Effector memory CD4-positive, alpha-beta T cell (primary cell): ENCODE data around the gene PLXNA1.

Experiments used
- DNase-seq, 3 donors: peaks; one replicate each; pipeline ENCODE4 v3.0.0-alpha.2; 2020
- H3K27ac ChIP-seq: 2 replicates; pipeline ENCODE4 v1.7.0; 2013; ENCODE audit warnings: mild to moderate bottlenecking, low read length, moderate library complexity; ENCODE audit not compliant: insufficient read depth, poor library complexity, severe bottlenecking
- H3K27me3 ChIP-seq: replicated peaks from 2 replicates; pipeline ENCODE4 v1.7.0; 2013; ENCODE audit warnings: mild to moderate bottlenecking, low read length; ENCODE audit not compliant: insufficient read depth, control insufficient read depth, poor library complexity, severe bottlenecking
- H3K36me3 ChIP-seq: 2 replicates; pipeline ENCODE4 v1.7.0; 2013; ENCODE audit warnings: mild to moderate bottlenecking, low read length, moderate library complexity; ENCODE audit not compliant: control insufficient read depth, insufficient read depth
- H3K4me1 ChIP-seq: 2 replicates; pipeline ENCODE4 v1.7.0; 2013; ENCODE audit warnings: low read length, mild to moderate bottlenecking; ENCODE audit not compliant: control insufficient read depth, insufficient read depth, poor library complexity, severe bottlenecking
- H3K4me3 ChIP-seq: 2 replicates; pipeline ENCODE4 v1.7.0; 2013; ENCODE audit warnings: low read length, low read depth, mild to moderate bottlenecking; ENCODE audit not compliant: insufficient read depth, poor library complexity, severe bottlenecking
- H3K9me3 ChIP-seq: 2 replicates; pipeline ENCODE4 v1.7.0; 2013; ENCODE audit warnings: mild to moderate bottlenecking, low read length, moderate library complexity; ENCODE audit not compliant: control insufficient read depth

The PLXNA1 gene

DNA sequence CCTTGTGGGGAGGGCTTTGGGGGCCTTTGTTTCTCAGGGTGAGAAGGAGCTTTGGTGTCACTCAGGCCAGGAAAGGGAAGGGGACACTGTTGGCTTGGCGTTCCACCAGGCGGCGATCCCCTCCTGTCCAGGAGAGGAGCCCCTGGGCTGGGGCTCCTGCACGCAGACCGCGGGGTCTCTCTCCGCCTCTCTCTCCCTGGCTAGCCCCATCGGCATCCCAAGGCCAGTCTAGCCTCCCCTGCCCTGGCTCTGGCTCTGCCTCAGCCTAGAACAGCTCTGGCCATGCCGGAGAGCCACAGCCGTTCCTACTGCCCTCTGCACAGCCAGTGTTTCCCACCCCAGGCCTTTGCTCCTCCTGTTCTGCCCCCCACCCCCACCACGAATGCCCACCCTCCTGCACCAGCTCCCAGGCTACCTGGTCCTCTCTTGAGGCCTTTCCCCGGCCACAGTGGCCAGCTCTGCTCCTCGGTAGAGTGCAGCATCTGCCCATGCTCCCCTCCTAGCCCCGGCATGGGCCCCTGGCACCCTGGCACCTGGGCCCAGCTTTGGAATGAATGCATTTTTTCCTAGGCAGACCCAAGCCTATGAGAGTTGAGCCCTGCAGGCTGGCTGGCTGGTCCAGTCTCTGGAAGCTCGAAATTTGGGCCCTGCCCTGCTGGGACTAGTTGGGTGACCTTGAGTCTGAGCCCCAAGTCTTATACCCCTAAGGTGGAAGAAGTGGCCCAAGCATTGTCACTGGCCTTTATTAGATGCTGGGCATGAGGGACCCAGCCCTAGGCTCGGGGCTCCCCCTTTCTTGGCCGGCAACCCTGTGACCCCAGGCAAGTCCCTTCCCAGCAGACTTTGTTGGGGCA, 2.4 kb downstream of the PLXNA1 start:
- DNase-seq = no peak
- Histone ChIP-seq H3K27me3 (no peaks in the 10 kb centered on the region), H3K9me3 (no peaks in the 10 kb centered on the region), H3K4me3 (no peak overlapping the region), H3K27ac (no peak overlapping the region), H3K36me3 (peaks cover 7% of the 10 kb centered on the region), H3K4me1 (peaks cover 18% of the 10 kb centered on the region)

DNA sequence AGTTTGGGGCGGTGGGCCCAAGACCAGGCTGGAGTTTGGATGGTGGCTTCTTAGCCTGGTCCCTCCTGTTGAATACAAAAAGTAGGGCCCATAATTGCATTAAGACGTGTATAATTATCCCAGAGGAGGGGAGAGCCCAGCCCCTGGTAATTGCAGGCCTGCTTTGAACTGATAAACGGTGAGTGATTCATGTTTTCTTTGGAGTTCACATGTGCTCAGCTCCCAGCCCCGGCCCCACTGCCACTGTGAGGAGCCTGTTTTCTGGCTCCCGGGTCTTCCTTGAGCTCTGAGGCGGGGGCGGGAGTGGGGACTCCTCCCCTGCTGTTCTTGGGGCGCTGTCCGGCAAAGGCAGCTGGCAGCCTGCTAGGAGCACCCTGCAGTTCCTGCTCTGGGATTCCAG, 3.1 kb downstream of the PLXNA1 start:
- DNase-seq = no peak
- H3K27ac ChIP-seq = no peak overlapping the region
- no peak overlapping the region for H3K4me3 ChIP-seq
- no peaks in the 10 kb centered on the region for H3K27me3 ChIP-seq
- H3K36me3 ChIP-seq = peaks cover 7% of the 10 kb centered on the region
- peaks cover 18% of the 10 kb centered on the region for H3K4me1 ChIP-seq
- no peaks in the 10 kb centered on the region for H3K9me3 ChIP-seq

DNA sequence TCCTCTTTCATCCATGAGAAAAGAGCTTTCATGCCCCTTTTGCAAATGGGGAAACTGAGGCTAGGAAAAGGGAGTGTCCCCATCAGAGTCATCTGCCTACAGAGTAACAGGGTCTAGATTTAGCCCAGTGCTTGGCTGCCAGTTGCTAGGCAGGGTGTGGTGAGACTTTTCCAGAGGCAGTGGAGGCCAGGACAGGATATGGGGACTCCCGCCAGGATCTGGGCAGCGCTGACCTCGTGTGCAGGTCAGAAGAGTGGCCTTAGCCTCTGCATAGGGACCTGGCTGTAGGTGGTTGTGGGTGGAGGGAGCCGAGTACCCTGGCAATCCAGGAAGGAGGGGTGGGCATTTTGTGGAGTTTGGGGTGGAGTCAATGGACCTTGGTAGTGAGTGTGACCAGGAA, 4.2 kb downstream of the PLXNA1 start:
- Histone ChIP-seq H3K9me3 (no peaks in the 10 kb centered on the region), H3K27me3 (no peaks in the 10 kb centered on the region), H3K27ac (no peak overlapping the region), H3K36me3 (peaks cover 7% of the 10 kb centered on the region), H3K4me3 (no peak overlapping the region), H3K4me1 (peaks cover 12% of the 10 kb centered on the region)
- no peak for DNase-seq

DNA sequence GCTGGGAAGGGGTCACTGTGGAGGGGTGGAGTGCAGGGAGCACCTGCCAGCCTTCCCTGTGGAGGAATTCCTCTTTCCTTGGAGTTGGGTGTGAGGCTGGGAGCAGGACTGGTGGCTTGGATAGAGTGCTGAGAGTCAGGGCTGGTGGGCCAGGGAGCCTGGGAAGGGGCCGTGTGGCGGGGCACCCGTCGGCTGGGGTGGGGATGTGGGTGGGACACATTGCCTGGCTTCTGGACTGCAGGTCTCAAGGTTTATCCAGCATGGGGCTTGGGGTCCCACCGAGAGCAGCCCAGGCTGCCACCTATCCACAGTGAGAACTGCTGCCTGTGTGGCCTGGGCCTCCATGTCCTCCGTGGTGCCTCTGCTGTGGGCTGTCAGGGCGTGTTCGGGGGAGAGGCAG, 4.7 kb downstream of the PLXNA1 start:
- peaks cover 7% of the 10 kb centered on the region for H3K36me3 ChIP-seq
- no peak overlapping the region for H3K4me3 ChIP-seq
- H3K27ac ChIP-seq = no peak overlapping the region

GRCh38 chr3:126988451-126989021, 5.6 kb downstream of the PLXNA1 start:
- Histone ChIP-seq H3K27ac (no peak overlapping the region), H3K4me3 (no peak overlapping the region), H3K4me1 (peaks cover 10% of the 10 kb centered on the region), H3K27me3 (no peaks in the 10 kb centered on the region), H3K9me3 (no peaks in the 10 kb centered on the region), H3K36me3 (peaks cover 7% of the 10 kb centered on the region)
- no peak for DNase-seq

More for the DNA sequence above, 4.7 kb downstream of the PLXNA1 start:
- no peaks in the 10 kb centered on the region for H3K9me3 ChIP-seq
- DNase-seq = no peak
- peaks cover 10% of the 10 kb centered on the region for H3K4me1 ChIP-seq
- no peaks in the 10 kb centered on the region for H3K27me3 ChIP-seq

- H3K4me1 ChIP-seq = peaks cover 3% of the 10 kb centered on the region
- H3K36me3 ChIP-seq = peaks cover 7% of the 10 kb centered on the region
- H3K9me3 ChIP-seq = no peaks in the 10 kb centered on the region
- H3K27ac ChIP-seq = no peak overlapping the region
- DNase-seq = no peak
- H3K4me3 ChIP-seq = no peak overlapping the region
- H3K27me3 ChIP-seq = no peaks in the 10 kb centered on the region
Observed at GRCh38 chr3:126989316-126990023, 6.6 kb downstream of the PLXNA1 start.

DNA sequence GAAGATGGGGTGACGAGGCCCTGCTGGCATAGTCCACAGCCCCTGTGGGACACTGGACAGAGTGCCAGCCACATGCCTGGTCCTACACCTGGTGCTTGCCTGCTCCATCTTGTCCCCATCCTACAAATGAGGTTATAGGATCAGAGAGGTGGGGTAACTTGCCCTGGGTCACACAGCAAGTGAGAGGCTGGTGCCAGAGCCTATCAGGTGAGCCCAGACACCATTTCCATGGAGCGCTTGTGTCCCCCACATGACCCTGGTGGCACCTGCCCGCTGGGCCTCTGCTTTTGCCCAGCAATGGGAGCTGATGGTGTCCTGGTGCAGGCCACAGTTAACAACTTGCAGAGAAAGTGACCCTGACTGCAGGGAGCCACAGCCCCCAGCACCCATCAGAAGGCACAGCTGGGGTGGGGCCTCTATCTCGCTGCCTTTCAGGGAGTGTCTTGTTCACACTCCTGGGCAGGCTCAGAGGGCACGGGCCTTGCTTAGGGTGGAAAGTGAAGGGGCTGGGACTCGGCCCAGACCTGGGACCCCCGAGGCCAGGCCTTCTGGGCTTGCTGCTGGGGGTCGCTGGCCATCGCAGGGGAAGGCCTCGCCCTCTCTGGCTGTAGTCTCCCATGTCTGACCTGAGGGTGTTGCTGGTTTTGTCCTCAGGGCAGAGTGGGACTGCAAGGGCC, 7.2 kb downstream of the PLXNA1 start:
- no peaks in the 10 kb centered on the region for H3K4me1 ChIP-seq
- H3K27ac ChIP-seq = no peak overlapping the region
- no peak for DNase-seq
- H3K4me3 ChIP-seq = no peak overlapping the region
- H3K27me3 ChIP-seq = no peaks in the 10 kb centered on the region
- H3K36me3 ChIP-seq = peaks cover 7% of the 10 kb centered on the region
- no peaks in the 10 kb centered on the region for H3K9me3 ChIP-seq

DNA sequence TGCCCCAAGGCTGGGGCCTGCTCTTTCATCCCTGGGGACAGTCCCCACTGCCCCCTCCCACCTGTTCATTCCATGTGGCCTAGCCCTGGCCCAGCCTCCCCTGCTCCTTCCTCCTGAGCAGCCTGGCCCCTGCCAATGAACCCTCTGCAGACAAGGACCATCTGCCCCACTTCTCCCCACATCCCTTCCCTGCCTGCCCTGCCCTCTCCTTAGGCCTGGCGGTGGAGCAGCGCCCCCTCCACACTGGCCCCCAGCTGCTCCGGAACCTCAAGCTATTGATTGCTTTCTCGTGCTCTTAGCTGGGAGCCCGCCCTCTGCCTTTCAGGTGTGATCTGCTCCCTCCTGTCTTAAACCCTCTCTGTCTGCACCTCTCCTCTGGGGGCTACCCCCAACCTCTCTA, 8.0 kb downstream of the PLXNA1 start:
- H3K4me3 ChIP-seq = no peak overlapping the region
- H3K9me3 ChIP-seq = no peaks in the 10 kb centered on the region
- H3K4me1 ChIP-seq = no peaks in the 10 kb centered on the region
- no peak overlapping the region for H3K27ac ChIP-seq
- no peak for DNase-seq
- H3K27me3 ChIP-seq = no peaks in the 10 kb centered on the region
- H3K36me3 ChIP-seq = peaks cover 7% of the 10 kb centered on the region

DNA sequence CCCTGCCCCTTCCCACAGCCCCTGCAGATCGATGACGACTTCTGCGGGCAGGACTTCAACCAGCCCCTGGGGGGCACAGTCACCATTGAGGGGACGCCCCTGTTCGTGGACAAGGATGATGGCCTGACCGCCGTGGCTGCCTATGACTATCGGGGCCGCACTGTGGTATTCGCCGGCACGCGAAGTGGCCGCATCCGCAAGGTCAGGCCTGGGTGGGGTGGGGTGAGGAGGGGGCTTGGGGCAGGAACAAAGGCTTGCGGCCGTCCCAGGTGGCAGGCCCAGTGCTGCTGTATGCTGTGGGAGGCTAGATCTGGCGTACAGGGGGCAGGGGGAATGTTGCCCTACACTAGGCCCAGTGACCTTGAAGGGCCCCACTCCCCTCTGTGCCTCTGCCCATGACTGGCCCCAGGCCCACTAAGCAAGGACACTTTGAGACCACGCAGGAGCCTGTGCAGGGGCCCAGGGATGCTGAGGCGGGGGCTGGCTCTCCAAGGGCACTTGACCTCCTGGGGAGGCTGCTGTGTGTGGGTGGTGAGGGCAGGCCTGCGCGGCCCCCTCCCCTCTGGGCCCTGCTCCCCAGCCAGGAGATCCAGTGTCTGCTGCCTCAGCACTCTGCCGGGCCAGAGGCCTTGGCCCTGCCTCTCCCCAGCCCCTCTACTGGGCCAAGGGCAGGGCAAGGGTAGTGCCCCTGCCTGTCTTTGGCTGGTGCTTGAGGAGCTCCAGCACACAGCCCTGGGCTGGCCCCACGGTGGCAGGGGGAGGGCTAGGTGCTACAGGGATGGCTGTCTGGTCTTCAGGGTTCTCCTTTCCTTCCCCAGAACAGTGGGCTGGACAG, 8.7 kb downstream of the PLXNA1 start:
- H3K9me3 ChIP-seq = no peaks in the 10 kb centered on the region
- no peak overlapping the region for H3K4me3 ChIP-seq
- no peak overlapping the region for H3K27ac ChIP-seq
- peaks cover 7% of the 10 kb centered on the region for H3K36me3 ChIP-seq
- H3K4me1 ChIP-seq = no peaks in the 10 kb centered on the region
- no peaks in the 10 kb centered on the region for H3K27me3 ChIP-seq
- no peak for DNase-seq
